ENCODE data around the gene RIT1. TPM values are rescaled to one million over a fixed set of nuclear protein-coding genes. Genes with fewer than 3 reads are reported as not detected.
A peak's percentile ranks its signal among the peaks of the same experiment; 100 is the strongest.

Gene RIT1
- total RNA-seq, 2 experiments from 2014 or later: 15.9 to 21.0 TPM

DNA sequence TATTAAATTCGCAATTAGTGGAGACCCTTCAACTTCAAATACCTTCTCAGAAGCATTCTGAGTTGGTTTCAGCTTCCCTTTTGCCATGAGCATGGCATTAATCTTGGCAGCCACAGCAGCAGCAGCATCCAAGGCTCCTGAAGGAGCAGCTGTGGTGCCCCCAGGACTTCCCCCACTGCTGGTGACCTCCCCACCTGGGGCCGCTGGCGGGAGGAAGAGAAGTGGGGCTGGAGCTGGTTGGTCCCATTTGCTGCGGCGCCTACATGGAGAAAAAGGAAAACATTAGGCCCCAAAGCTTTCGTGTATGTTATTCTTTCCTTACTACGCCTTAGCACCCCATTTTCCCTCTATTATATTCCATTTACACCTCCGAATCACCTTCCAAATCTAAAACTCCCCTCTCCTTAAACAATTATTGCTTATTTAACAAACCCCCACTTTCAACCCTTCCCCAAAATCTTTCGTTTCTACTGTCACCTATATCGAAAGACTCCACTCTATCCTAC, 22.5 kb upstream of the RIT1 start:
- H3K27ac ChIP-seq (ENCODE audit: low read depth, low read length, poor library complexity, severe bottlenecking): peak overlapping the region; percentile 82
- H3K9me3 ChIP-seq (ENCODE audit: low read length): no peaks in the 10 kb centered on the region
- peaks cover 24% of the 10 kb centered on the region for H4K20me1 ChIP-seq (ENCODE audit: insufficient read depth, low read length)
- peaks cover 54% of the 10 kb centered on the region for H3K36me3 ChIP-seq (ENCODE audit: insufficient read depth, low read length)
- peaks cover 50% of the 10 kb centered on the region for H3K4me1 ChIP-seq (ENCODE audit: insufficient read depth, low read length, poor library complexity, severe bottlenecking)
- intact Hi-C loops (cut with micrococcal nuclease; ENCODE audit: unreplicated experiment): loop anchor here (2.0 kb wide), 2 partner anchors 75 to 121 kb away; partner anchors contain the start of genes LAMTOR2 and SYT11
- H3K4me3 ChIP-seq (ENCODE audit: low read depth, low read length, poor library complexity, severe bottlenecking): peak overlapping the region; percentile 87
- peak; percentile 54 for DNase-seq (ENCODE audit: low spot score)
- H3K79me2 ChIP-seq (ENCODE audit: insufficient read depth, low read depth, low read length): peaks cover 53% of the 10 kb centered on the region
- no peaks in the 10 kb centered on the region for H3K9me2 ChIP-seq (ENCODE audit: insufficient read depth, low read length)
- TF ChIP-seq EZH2phosphoT487 (IDR thresholded peaks at IDR 0.05; ENCODE audit: borderline replicate concordance, low read depth, low read length): no peak
- TF ChIP-seq, protein P1, sequence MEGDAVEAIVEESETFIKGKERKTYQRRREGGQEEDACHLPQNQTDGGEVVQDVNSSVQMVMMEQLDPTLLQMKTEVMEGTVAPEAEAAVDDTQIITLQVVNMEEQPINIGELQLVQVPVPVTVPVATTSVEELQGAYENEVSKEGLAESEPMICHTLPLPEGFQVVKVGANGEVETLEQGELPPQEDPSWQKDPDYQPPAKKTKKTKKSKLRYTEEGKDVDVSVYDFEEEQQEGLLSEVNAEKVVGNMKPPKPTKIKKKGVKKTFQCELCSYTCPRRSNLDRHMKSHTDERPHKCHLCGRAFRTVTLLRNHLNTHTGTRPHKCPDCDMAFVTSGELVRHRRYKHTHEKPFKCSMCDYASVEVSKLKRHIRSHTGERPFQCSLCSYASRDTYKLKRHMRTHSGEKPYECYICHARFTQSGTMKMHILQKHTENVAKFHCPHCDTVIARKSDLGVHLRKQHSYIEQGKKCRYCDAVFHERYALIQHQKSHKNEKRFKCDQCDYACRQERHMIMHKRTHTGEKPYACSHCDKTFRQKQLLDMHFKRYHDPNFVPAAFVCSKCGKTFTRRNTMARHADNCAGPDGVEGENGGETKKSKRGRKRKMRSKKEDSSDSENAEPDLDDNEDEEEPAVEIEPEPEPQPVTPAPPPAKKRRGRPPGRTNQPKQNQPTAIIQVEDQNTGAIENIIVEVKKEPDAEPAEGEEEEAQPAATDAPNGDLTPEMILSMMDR (conservative IDR thresholded peaks at IDR 0.05; ENCODE audit: low read length): no peak
- ChIA-PET CTCF (ENCODE audit: unreplicated experiment) (interaction anchor here (2.2 kb wide), 1 partner anchor 56 kb away, joined by 6 read pairs; no protein-coding TSS in a partner anchor), POLR2A (interaction anchor here (0.6 to 4.1 kb wide), 12 partner anchors 12 to 346 kb away, joined by 3 to 19 read pairs (median 3); partner anchors contain the start of gene ARHGEF2)
- BruUV-seq (replicated peaks): no TSS peak
- H3K4me2 ChIP-seq (ENCODE audit: low read length): peak overlapping the region; percentile 74
- H2AFZ ChIP-seq (ENCODE audit: low read length): no peak overlapping the region

DNA sequence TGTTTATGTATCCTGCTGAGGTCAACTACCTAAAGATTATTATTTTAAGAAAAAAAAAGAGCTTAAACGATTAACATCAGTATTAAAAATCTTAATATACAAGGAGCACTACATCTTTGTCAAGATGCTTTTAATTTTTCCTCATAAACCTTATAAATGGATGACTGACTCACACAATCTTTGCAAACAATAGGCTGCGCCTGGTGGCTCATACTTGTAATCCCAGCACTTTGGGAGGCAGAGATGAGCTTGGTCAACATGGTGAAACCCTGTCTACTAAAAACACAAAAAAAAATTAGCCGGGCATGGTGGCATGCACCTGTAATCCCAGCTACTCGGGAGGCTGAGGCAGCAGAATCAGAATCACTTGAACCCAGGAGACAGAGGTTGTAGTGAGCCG, 21.3 kb upstream of the RIT1 start:
- TF ChIP-seq, protein P1 (conservative IDR thresholded peaks at IDR 0.05; ENCODE audit: low read length): no peak
- TF ChIP-seq EZH2phosphoT487 (IDR thresholded peaks at IDR 0.05; ENCODE audit: borderline replicate concordance, low read depth, low read length): no peak
- no peak for DNase-seq (ENCODE audit: low spot score)
- intact Hi-C loops (cut with micrococcal nuclease; ENCODE audit: unreplicated experiment): no loop called here
- Histone ChIP-seq H3K4me1 (ENCODE audit: insufficient read depth, low read length, poor library complexity, severe bottlenecking) (peaks cover 42% of the 10 kb centered on the region), H2AFZ (ENCODE audit: low read length) (no peak overlapping the region), H3K9me2 (ENCODE audit: insufficient read depth, low read length) (no peaks in the 10 kb centered on the region), H3K4me2 (ENCODE audit: low read length) (peak overlapping the region; percentile 74), H3K36me3 (ENCODE audit: insufficient read depth, low read length) (peaks cover 65% of the 10 kb centered on the region), H3K27ac (ENCODE audit: low read depth, low read length, poor library complexity, severe bottlenecking) (no peak overlapping the region), H4K20me1 (ENCODE audit: insufficient read depth, low read length) (peaks cover 24% of the 10 kb centered on the region), H3K79me2 (ENCODE audit: insufficient read depth, low read depth, low read length) (peaks cover 63% of the 10 kb centered on the region), H3K9me3 (ENCODE audit: low read length) (no peaks in the 10 kb centered on the region), H3K4me3 (ENCODE audit: low read depth, low read length, poor library complexity, severe bottlenecking) (peak overlapping the region; percentile 87)
- BruUV-seq (replicated peaks): no TSS peak
- POLR2A ChIA-PET: interaction anchor here (0.8 to 4.1 kb wide), 8 partner anchors 15 to 88 kb away, joined by 3 to 19 read pairs (median 4); partner anchors contain the start of genes GON4L and SSR2
- CTCF ChIA-PET (ENCODE audit: unreplicated experiment): no interaction called here

DNA sequence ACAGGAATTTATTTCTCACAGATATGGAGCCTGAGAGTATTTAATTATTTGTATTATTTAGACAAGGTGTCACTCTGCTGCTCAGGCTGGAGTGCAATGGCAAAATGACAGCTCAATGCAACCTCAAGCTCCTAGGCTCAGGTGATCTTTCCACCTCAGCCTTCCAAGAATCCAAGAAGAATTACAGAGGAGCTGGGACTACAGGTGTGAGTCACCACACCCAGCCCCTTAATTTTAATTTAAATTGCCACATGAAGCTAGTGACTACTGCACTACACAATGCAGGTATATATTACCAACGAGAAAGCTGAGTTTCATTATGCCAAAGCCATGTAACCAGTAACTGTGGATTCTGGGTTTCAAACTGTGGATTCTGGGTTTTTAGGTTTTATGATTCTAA, 20.9 kb upstream of the RIT1 start:
- ChIA-PET CTCF (ENCODE audit: unreplicated experiment) (no interaction called here), POLR2A (interaction anchor here (0.8 to 4.1 kb wide), 6 partner anchors 15 to 89 kb away, joined by 3 to 19 read pairs (median 6); partner anchors contain the start of genes GON4L and SSR2)
- no TSS peak for BruUV-seq (replicated peaks)
- no peaks in the 10 kb centered on the region for H3K9me3 ChIP-seq (ENCODE audit: low read length)
- no peak overlapping the region for H2AFZ ChIP-seq (ENCODE audit: low read length)
- TF ChIP-seq, protein P1 (conservative IDR thresholded peaks at IDR 0.05; ENCODE audit: low read length): no peak
- TF ChIP-seq EZH2phosphoT487 (IDR thresholded peaks at IDR 0.05; ENCODE audit: borderline replicate concordance, low read depth, low read length): no peak
- H4K20me1 ChIP-seq (ENCODE audit: insufficient read depth, low read length): peaks cover 24% of the 10 kb centered on the region
- intact Hi-C loops (cut with micrococcal nuclease; ENCODE audit: unreplicated experiment): no loop called here
- H3K36me3 ChIP-seq (ENCODE audit: insufficient read depth, low read length): peaks cover 69% of the 10 kb centered on the region
- peaks cover 42% of the 10 kb centered on the region for H3K4me1 ChIP-seq (ENCODE audit: insufficient read depth, low read length, poor library complexity, severe bottlenecking)
- H3K9me2 ChIP-seq (ENCODE audit: insufficient read depth, low read length): no peaks in the 10 kb centered on the region
- H3K4me3 ChIP-seq (ENCODE audit: low read depth, low read length, poor library complexity, severe bottlenecking): peak overlapping the region; percentile 87
- no peak overlapping the region for H3K27ac ChIP-seq (ENCODE audit: low read depth, low read length, poor library complexity, severe bottlenecking)
- peak overlapping the region; percentile 74 for H3K4me2 ChIP-seq (ENCODE audit: low read length)
- H3K79me2 ChIP-seq (ENCODE audit: insufficient read depth, low read depth, low read length): peaks cover 64% of the 10 kb centered on the region
- DNase-seq (ENCODE audit: low spot score): no peak

Data from OCI-LY7 (cell line).